ENCODE results near the gene MBP. TPM values are rescaled to one million over a fixed set of nuclear protein-coding genes. Genes with fewer than 3 reads are reported as not detected.

The MBP gene
- total RNA-seq, 1 experiment from 2014 or later, result not detected

GRCh38 chr18:77140030-77140429 is 7.4 kb upstream of the MBP start:
- H3K4me3 ChIP-seq, result no peak overlapping the region
- no peaks in the 10 kb centered on the region for H3K27me3 ChIP-seq
- no peak for DNase-seq
- H3K9me3 ChIP-seq, result peaks cover 12% of the 10 kb centered on the region; the same call in 1 of the 2 replicates
- no peaks in the 10 kb centered on the region for H3K36me3 ChIP-seq

GRCh38 chr18:77139619-77140018 is 7.0 kb upstream of the MBP start:
- no peaks in the 10 kb centered on the region for H3K36me3 ChIP-seq
- no peak for DNase-seq
- H3K9me3 ChIP-seq, result peaks cover 12% of the 10 kb centered on the region; the same call in 1 of the 2 replicates
- H3K4me3 ChIP-seq, result no peak overlapping the region
- no peaks in the 10 kb centered on the region for H3K27me3 ChIP-seq

- H3K4me3 ChIP-seq, result no peak overlapping the region
- no peaks in the 10 kb centered on the region for H3K27me3 ChIP-seq
- no peaks in the 10 kb centered on the region for H3K36me3 ChIP-seq
- peaks cover 2% of the 10 kb centered on the region; the same call in 1 of the 2 replicates for H3K9me3 ChIP-seq
- peak; percentile 51 for DNase-seq
These were observed 5.7 kb upstream of the MBP start for GRCh38 chr18:77138270-77138669.

GRCh38 chr18:77137851-77138250 is 5.3 kb upstream of the MBP start:
- H3K27me3 ChIP-seq, result no peaks in the 10 kb centered on the region
- H3K36me3 ChIP-seq, result no peaks in the 10 kb centered on the region

GRCh38 chr18:77136871-77137665 is 4.5 kb upstream of the MBP start:
- DNase-seq, result no peak
- no peaks in the 10 kb centered on the region for H3K36me3 ChIP-seq
- H3K27me3 ChIP-seq, result no peaks in the 10 kb centered on the region
- no peaks in the 10 kb centered on the region for H3K9me3 ChIP-seq
- no peak overlapping the region for H3K4me3 ChIP-seq

More at GRCh38 chr18:77137851-77138250, 5.3 kb upstream of the MBP start:
- DNase-seq, result no peak
- no peak overlapping the region for H3K4me3 ChIP-seq
- 0 out of 2 replicates have a peak, but pooled peaks cover 2% of the 10 kb centered on the region for H3K9me3 ChIP-seq

GRCh38 chr18:77136076-77136718 is 3.6 kb upstream of the MBP start:
- DNase-seq, result no peak
- H3K27me3 ChIP-seq, result no peaks in the 10 kb centered on the region
- no peaks in the 10 kb centered on the region for H3K9me3 ChIP-seq
- H3K4me3 ChIP-seq, result no peak overlapping the region
- no peaks in the 10 kb centered on the region for H3K36me3 ChIP-seq

GRCh38 chr18:77135339-77136075 is 2.9 kb upstream of the MBP start:
- DNase-seq, result no peak
- H3K36me3 ChIP-seq, result no peaks in the 10 kb centered on the region
- H3K4me3 ChIP-seq, result no peak overlapping the region
- no peaks in the 10 kb centered on the region for H3K9me3 ChIP-seq
- no peaks in the 10 kb centered on the region for H3K27me3 ChIP-seq

- DNase-seq, result no peak
- Histone ChIP-seq H3K9me3 (no peaks in the 10 kb centered on the region), H3K4me3 (no peak overlapping the region), H3K36me3 (no peaks in the 10 kb centered on the region), H3K27me3 (no peaks in the 10 kb centered on the region)
These were observed 2.0 kb upstream of the MBP start for GRCh38 chr18:77134611-77135010.

GRCh38 chr18:77133835-77134496 is 1.4 kb upstream of the MBP start:
- no peak overlapping the region for H3K4me3 ChIP-seq
- DNase-seq, result no peak
- no peaks in the 10 kb centered on the region for H3K9me3 ChIP-seq
- no peaks in the 10 kb centered on the region for H3K27me3 ChIP-seq
- no peaks in the 10 kb centered on the region for H3K36me3 ChIP-seq

- Histone ChIP-seq H3K4me3 (no peak overlapping the region), H3K36me3 (no peaks in the 10 kb centered on the region), H3K27me3 (no peaks in the 10 kb centered on the region), H3K9me3 (no peaks in the 10 kb centered on the region)
- no peak for DNase-seq
These were observed 660 bp upstream of the MBP start for GRCh38 chr18:77133051-77133834.

GRCh38 chr18:77131652-77132368 is 773 bp downstream of the MBP start:
- H3K4me3 ChIP-seq, result no peak overlapping the region
- no peaks in the 10 kb centered on the region for H3K27me3 ChIP-seq
- no peak for DNase-seq
- no peaks in the 10 kb centered on the region for H3K36me3 ChIP-seq
- no peaks in the 10 kb centered on the region for H3K9me3 ChIP-seq

GRCh38 chr18:77131100-77131651 is 1.4 kb downstream of the MBP start:
- no peaks in the 10 kb centered on the region for H3K27me3 ChIP-seq
- 0 out of 2 replicates have a peak, but pooled peaks cover 2% of the 10 kb centered on the region for H3K9me3 ChIP-seq
- H3K4me3 ChIP-seq, result no peak overlapping the region
- H3K36me3 ChIP-seq, result no peaks in the 10 kb centered on the region
- no peak for DNase-seq

- H3K36me3 ChIP-seq, result no peaks in the 10 kb centered on the region
- DNase-seq, result no peak
- H3K9me3 ChIP-seq, result 0 out of 2 replicates have a peak, but pooled peaks cover 2% of the 10 kb centered on the region
- H3K4me3 ChIP-seq, result no peak overlapping the region
- no peaks in the 10 kb centered on the region for H3K27me3 ChIP-seq
These were observed 2.1 kb downstream of the MBP start for GRCh38 chr18:77130229-77131099.

GRCh38 chr18:77129150-77129551 is 3.4 kb downstream of the MBP start:
- 0 out of 2 replicates have a peak, but pooled peaks cover 2% of the 10 kb centered on the region for H3K9me3 ChIP-seq
- no peaks in the 10 kb centered on the region for H3K36me3 ChIP-seq
- no peak overlapping the region for H3K4me3 ChIP-seq
- peak; percentile 59 for DNase-seq
- H3K27me3 ChIP-seq, result no peaks in the 10 kb centered on the region

Data from MG63 (cell line).